HUDEP-2 (cell line): ENCODE data around the gene PAPPA2.

Source experiments
- DNase-seq, 76 experiments: peaks; one replicate each; lab custom pipeline; 2025; ENCODE audit not compliant: unreplicated experiment in 76 of 76; lab: John Stamatoyannopoulos, UW

Gene PAPPA2

DNA sequence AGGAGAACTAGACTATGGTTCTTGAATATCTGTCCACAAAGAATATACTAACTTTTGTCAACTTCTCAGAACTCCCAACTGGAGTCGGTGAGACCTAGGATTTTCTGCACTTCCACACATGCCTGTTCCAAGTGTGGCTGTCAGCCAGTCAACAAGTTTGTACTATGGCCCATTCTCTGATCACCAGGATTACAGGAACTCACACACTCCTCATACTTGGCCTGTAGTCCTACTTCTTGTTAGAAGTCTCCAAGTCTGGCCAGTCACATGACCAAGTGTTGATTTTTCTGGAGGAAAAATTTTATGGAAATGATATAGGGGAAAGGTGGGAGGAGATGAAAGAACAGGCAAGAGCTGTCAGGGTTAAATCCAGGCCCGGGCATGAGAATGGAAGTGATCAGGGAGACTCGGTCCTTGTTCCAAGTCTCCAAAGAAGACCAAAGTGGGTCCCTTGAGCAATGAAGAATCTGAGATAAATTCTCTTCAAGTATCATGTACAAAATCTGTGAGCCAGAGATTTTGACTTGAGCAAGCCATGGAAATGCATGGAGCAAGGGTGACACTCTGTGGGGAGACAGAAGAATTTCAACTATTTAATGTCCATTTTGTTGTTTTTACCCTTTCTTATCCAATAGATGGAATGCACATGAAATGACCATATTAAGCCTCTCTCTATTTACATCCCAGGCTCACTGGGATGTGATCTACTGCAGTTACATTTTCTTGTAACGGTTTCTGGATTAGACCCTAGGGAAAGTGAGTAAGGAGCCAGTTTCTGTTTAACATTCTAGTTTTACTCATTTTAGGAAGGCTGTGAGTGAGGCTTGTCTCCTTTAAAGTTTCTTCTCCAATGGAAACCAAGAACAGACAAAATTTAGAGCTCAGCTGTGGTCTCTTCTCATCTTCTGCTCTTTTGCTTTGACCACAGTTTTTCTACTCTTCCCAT is 380.6 kb downstream of the PAPPA2 start:
- peak in 4 of 76 experiments; percentile 8 to 24 (median 19) for DNase-seq

DNA sequence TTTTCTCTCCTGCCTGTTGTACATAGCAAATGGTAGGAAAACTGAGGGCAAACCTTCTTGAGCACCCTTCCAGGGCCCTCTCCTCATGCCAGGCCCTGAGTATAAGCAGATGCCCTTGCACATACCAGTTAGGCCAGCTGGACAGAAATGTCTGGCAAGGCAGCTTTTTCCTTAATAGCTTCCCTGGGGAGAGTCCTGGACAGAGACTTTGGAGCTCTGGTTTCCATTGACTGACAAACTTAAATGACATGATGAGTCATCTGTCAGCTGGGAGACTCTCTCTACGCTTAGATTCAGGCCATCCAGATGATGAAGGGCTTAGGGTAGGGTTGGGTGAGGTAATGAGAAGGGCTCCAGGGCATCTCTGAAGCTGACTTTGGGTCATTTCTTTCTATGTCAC is 384.1 kb downstream of the PAPPA2 start:
- no peak for DNase-seq

DNA sequence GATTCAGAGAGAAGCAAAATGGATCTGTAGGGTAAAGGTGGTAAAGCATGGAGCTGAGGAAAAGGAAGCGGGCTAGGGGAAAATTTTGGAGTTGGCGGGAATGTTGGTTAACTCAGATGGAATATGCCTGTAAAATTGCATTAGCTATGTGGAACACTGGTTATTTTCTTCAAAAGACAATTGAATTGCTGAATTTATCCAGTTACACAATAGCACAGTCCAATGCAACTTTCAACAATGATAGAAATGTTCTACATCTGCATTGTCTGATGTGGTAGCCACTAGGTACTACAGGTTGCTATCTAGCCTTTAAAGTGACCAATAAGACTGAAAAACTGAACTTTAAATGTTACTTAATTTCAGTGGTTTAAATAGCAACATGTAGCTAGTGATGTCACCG is 386.3 kb downstream of the PAPPA2 start:
- no peak for DNase-seq

DNA sequence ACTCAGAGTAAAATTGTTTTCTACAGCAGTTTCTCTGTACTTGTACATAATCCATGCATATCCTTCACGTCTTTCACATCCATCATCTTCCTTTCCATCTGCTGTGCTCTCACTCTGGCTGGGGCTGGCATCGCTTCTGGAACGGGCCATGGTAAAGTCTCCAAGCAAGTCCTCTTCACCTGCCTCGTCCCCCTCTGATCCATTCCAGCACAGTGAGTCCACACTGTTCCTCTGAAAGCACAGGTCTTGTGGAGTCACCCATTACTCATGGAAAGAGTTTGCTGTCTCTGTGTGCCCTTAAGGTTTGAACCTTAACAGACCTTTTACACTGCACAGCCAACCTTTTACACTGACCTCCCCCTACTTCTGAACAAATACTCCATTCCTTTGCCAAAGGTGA is 387.9 kb downstream of the PAPPA2 start:
- DNase-seq: no peak

- no peak for DNase-seq
These were observed 389.1 kb downstream of the PAPPA2 start for GRCh38 chr1:176852124-176852523.

GRCh38 chr1:176853503-176853902 is 390.5 kb downstream of the PAPPA2 start:
- DNase-seq: peak in 5 of 76 experiments; percentile 7 to 26 (median 11)

DNA sequence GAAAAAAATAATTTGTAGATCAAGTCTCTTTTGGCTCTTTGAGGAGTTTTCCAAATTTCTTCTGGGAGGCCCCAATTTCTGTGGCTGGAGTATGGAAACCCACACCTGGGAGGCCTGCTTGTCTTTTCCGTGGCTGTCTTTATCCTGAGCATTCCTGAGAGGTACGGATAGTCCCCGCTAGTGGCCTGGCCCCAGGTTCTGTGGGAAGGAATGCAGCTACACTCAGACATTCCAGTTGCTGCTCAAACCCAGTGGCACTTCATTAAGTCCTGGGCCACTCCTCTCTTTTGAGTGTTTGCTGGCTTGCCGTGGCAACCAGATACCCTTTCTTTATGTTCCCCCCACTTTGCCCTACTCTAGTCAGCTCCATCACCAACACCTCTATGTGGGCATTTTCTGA is 391.1 kb downstream of the PAPPA2 start:
- no peak for DNase-seq

DNA sequence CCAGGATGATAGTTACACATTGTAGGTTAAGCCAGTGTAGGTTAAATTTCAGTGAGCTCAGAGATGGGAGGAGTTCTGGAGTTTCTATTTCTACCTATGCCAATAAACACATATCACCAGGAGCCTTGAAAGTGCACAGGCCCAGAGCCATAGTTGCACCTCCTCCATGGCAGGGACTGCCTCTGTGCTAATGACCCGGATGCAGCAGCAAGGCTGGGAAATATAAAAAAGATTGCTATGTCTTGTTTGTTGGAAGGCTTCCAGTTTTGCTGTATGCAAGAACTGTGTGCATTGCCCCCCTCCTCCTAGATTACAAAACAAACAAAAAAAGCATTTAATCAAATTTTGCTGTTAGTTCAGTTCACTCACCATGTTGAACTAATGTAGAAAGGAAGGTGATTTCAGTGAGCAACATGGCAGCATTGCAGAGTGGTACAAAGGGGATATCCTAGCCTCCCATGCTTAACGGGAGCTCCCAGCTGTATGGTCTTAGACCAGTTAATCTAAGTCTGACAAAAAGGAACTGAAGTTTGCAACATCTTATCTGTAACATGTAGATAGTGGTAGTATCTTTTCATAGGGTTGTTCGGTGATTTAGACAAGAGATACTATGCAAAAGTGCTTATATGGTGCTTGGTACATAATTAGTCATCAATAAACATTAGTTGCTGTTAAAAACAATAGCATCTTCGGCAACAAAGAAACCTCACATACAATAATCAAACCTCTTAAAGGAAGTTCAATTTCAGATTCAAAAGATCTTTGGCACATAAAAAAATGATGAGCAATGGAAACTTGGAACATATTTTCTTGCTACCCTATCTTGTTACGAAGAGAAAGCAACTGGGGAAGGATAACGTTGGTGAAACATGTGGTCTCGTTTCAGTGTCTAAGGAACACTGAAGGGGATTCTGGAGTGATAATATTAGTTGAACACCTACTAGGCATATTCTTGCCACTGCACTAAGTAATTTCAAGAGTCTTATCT is 392.1 kb downstream of the PAPPA2 start:
- peak in 2 of 76 experiments; percentile 3 to 7 for DNase-seq

DNA sequence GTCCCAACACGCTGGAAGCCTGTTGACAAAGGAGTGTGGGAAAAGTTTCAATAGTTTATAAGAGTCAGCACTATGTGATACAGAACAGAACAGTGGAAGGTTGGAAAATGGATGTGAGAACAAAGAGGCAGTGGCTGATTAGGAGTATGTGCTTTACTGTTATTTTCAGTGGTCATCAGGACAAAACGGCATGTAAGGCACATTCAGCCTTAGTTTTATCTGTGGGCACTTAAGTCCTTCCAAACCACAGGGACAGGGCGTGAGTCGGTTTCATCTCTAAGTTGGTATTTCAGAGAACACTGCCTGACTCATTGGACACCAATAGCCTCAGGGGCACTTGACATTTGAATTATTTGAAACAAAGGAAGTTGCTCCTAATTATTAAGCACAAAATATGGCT is 394.7 kb downstream of the PAPPA2 start:
- peak in 10 of 76 experiments; percentile 2 to 47 (median 26) for DNase-seq

DNA sequence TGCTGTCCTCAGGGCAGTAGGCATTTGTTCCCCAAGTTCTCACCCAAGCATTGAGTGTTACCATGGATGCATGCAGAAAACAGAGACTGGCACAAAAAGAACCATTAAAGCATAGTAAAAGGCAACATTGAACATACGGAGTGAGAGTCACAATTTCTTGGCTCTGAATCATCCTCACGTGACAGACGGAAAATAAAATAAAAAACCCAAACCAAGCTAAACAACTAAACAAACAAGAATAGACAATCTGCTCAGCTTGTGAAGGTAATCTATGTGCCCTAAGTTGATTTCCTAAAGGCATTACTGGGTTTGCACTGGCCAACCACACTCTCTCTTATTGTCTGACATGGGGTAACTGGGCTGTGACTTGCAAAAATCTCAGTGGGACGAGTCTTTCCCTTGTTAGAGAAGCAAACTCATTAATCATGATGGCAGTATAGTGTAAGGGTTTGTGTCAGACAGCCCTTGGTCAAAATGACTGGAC is 395.5 kb downstream of the PAPPA2 start:
- DNase-seq: no peak

DNA sequence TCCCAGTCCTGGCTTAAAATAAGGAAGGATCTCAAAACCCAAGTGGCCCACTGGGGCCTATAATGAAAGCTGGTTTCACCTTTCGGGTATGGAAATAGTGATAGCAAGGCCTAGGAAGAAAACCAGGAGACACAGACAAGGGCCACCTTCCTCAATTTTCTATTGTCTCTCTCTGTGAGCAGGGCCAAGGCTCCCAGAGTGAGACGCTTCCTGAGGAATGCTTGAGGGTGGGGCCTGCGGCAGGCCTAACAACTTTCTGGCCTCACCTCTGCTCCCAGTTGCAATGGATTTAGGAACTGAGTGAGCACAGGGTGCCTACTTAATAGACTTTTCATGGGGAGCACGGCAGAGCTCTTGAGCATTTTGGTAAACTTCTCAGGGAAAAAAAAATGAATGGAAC is 400.6 kb downstream of the PAPPA2 start:
- DNase-seq: no peak

DNA sequence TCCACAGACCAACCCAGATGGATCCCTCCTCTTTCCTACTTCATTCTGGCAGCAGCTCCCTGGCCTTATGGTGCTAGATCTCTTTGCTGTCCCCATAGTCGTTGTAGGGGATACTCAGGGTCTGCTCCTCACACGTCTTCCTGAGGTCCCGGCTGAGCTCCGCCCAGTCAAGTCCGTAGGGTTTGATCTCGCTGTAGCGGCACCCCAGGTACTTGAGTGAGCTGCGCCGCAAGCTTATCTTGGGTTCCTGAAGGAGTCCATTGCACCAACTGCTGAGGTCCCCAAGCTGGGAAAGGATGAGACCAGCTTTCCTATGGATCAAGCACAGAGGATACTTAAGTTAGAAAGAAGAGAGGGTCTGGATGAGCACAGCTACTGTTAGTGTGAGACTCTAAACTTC is 401.2 kb downstream of the PAPPA2 start:
- DNase-seq: no peak

GRCh38 chr1:176866011-176866714 is 403.2 kb downstream of the PAPPA2 start:
- no peak for DNase-seq

DNA sequence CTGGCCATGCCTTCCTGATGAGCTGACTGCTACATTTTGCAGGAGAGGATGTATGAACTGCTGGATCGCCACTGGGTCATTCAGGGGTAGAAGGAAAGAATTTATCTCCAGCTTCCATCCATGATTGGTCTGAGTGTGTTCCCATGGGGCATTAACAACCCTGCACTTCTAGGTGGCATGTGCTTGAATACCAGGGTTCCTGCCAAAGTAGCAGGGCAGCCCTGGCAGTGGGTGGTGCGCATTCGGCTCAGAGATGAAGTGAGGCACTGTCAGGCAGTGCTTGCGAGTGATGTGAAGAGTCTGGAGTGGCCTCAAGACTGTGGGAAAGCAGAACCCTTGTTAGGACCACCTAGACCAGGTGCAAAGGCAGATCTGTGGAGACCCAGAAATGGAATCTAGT is 406.6 kb downstream of the PAPPA2 start:
- no peak for DNase-seq

DNA sequence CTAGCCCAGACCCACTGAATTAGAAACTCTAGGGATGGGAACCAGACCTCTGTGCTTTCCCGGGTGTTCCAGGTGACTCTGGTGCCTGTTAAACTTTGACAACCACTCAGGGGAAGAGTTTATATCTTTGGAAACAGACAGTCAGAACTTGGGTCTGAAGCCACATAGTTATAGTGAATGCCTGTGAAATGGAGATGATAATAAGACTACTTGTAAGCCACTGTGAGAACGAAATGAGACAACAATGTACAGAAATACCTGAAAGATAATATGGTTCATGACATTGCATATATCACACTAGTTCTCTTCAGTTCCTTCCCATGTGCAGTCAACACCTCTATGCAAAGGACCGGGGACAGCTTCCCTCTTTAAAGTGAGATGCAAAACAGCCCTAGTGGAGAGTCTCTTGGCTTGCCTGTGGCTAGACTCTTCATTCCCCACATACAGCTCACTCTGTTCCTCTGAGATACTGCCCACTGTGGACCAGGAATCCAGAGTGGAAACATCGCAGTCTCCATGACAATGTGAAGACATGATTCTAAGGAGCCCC is 414.1 kb downstream of the PAPPA2 start:
- no peak for DNase-seq

GRCh38 chr1:176877557-176877956 is 414.6 kb downstream of the PAPPA2 start:
- DNase-seq: peak in 4 of 76 experiments; percentile 4 to 28 (median 12)

GRCh38 chr1:176878750-176879536 is 416.0 kb downstream of the PAPPA2 start:
- DNase-seq: peak in 4 of 76 experiments; percentile 5 to 26 (median 16)

DNA sequence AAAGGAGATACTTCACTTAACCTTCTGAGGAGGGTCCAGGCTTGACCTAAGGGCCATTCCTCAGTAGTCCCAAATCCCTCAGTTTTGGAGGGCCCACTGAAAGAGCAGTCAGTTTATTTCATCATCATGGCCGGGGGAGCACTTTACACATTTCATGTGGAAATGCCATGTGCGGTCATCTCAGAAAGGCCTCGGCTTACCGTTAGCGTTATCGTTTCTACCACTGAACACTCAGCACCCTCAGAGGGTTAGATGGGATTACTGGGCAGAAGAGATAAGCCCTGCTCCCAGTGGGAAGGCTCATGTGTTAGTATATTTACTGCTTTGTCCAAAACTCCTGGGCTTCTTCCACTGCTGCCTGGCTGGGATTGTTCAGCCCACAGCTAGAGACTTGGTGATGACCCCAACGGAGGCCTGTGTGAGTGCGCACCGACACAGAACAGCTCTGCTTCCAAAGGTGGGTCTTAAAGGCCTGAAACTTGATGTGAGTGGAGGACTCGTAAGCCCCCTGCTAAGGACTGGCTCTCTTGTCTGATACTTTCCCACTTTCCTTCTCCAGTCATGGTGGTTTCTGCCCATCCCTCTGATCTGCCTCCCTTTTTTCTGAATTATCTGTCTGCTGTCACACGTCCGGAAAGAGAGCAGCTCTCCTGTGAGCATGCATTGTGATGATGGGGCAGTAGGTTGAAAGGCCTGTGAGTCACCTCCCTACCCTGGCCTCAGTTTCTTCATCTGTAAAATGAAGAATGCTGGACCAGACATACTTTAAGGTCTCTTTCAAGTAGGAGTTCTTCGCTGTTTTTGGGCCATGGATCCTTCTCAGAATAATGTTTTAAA is 417.0 kb downstream of the PAPPA2 start:
- DNase-seq: peak in 1 of 76 experiments; percentile 13
